ENCODE data around the gene MFSD11. TPM values are rescaled to one million over a fixed set of nuclear protein-coding genes. Genes with fewer than 3 reads are reported as not detected.
"Not testable (repeated sequence)": the region's sequence is repeated elsewhere in the genome, so short reads cannot be mapped to it uniquely, and the experiment has no call there.

Gene MFSD11
- polyA plus RNA-seq, 3 donors: 19.8 to 24.8 (median 23.8) TPM

DNA sequence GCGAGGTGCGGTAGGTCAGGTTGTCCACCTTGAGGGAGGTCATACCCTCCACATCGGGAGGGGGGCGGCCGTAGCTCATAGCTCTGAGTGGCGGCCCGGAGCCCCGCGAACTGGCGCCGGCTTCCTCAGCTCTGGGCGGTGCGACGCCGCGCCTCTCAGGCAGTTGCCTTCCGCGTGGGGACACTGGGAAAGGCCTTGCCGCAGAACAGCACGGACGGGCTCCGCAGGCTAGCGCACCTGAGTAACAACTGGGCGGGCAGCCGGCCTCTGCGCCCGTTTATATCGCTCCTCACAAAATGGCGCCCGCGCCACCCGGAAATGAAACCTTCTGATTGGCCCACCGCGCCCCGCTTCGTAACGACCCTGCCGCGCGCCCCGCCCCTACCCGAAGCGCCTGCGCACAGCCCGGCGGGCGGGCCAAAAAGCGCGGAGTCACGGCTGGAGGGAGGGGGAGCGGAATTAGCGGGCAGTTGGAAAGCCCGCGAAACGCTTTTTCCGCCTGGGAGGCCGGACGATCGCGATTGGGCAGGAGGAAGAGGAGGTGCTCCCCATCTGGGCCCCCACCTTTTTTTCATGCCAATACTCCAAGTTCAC, 740 bp upstream of the MFSD11 start, which contains the start of gene SRSF2:
TSS of gene SRSF2 (minus strand) at position 250 of the 594 bp plus-strand sequence. CDS start at position 79, 171 bp downstream.
- peaks cover 68% of the 10 kb centered on the region for H3K79me2 ChIP-seq (ENCODE audit: insufficient read depth, low read length)
- TF ChIP-seq, protein P1, sequence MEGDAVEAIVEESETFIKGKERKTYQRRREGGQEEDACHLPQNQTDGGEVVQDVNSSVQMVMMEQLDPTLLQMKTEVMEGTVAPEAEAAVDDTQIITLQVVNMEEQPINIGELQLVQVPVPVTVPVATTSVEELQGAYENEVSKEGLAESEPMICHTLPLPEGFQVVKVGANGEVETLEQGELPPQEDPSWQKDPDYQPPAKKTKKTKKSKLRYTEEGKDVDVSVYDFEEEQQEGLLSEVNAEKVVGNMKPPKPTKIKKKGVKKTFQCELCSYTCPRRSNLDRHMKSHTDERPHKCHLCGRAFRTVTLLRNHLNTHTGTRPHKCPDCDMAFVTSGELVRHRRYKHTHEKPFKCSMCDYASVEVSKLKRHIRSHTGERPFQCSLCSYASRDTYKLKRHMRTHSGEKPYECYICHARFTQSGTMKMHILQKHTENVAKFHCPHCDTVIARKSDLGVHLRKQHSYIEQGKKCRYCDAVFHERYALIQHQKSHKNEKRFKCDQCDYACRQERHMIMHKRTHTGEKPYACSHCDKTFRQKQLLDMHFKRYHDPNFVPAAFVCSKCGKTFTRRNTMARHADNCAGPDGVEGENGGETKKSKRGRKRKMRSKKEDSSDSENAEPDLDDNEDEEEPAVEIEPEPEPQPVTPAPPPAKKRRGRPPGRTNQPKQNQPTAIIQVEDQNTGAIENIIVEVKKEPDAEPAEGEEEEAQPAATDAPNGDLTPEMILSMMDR (IDR thresholded peaks at IDR 0.05): no peak
- H3K4me3 ChIP-seq (replicated peaks in 1 of 3; ENCODE audit: low read depth in 2 of 3, low read length in 3 of 3): peak within 1 kb of the TSS; percentile 95 to 100 (median 97)
- H3K36me3 ChIP-seq (replicated peaks in 1 of 2; ENCODE audit: control insufficient read depth in 1 of 2, insufficient read depth in 2 of 2, low read length in 2 of 2): peaks cover 41 to 55% of the 10 kb centered on the region in 2 donors
- under 1% methylated on average over 56 of the region's 60 CpGs for WGBS (ENCODE audit: insufficient coverage)
- no peaks in the 10 kb centered on the region for H3K27me3 ChIP-seq (ENCODE audit: control insufficient read depth in 2 of 2, insufficient read depth in 2 of 2, low read length in 2 of 2)
- H3K4me1 ChIP-seq (ENCODE audit: control insufficient read depth in 1 of 2, insufficient read depth in 2 of 2, low read length in 2 of 2): peaks cover 34 to 45% of the 10 kb centered on the region in 2 donors
- H3K9me3 Mint-ChIP-seq: peaks cover 0 to 2% (median 0%) of the 10 kb centered on the region in 7 donors
- H3K4me2 ChIP-seq (replicated peaks; ENCODE audit: extremely low read depth, low read length, poor library complexity, severe bottlenecking): peak within 1 kb of the TSS; percentile 87
- peaks cover 50% of the 10 kb centered on the region for H4K20me1 ChIP-seq (ENCODE audit: insufficient read depth, low read length)
- intact Hi-C loops (cut with micrococcal nuclease): loop anchor here in 1 of 2 donors (1.0 to 10.0 kb wide), 2 partner anchors 11 to 472 kb away; partner anchors contain the start of genes JMJD6, METTL23 and UBALD2
- peak within 1 kb of the TSS; percentile 98 to 99 for H3K4me3 Mint-ChIP-seq
- H3K9ac ChIP-seq (ENCODE audit: insufficient read depth, low read length, poor library complexity, severe bottlenecking): peak within 1 kb of the TSS; percentile 97
- peak within 1 kb of the TSS; percentile 96 to 99 for H3K27ac ChIP-seq (ENCODE audit: low read depth in 1 of 2, low read length in 2 of 2)
- peak within 1 kb of the TSS; percentile 98 to 100 (median 99) for H3K27ac Mint-ChIP-seq
- peak; percentile 95 to 98 (median 98) for DNase-seq
- H3K4me1 Mint-ChIP-seq: peaks cover 40% of the 10 kb centered on the region
- no peaks in the 10 kb centered on the region for H3K9me3 ChIP-seq (replicated peaks in 1 of 2; ENCODE audit: control insufficient read depth in 1 of 2, insufficient read depth in 1 of 2, low read length in 2 of 2)
- H3K27me3 Mint-ChIP-seq (ENCODE audit: low read depth in 3 of 3): peaks cover 0 to 2% (median 0%) of the 10 kb centered on the region in 3 donors
- peak within 1 kb of the TSS; percentile 96 for H2AFZ ChIP-seq (ENCODE audit: insufficient read depth, low read depth, low read length, poor library complexity, severe bottlenecking)
- peaks cover 45 to 54% of the 10 kb centered on the region in 2 donors for H3K36me3 Mint-ChIP-seq

DNA sequence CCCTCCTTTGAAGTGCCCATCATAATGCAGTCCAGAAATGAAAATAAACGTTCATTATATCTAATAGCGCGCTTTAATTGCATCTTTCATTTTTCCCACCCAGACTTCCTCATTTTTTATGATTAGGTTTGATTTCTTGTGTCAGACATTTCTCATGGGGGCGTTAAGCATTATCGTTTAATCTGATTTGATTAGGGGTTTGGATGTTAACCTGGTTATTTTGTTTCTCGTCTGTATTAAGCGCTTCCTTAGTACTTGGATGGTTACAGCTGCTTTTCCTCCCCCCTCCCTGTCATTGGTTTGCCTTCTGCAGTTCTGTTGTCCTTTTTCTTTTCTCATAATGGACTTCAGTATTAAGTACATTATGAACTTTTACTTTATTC, 540 bp downstream of the MFSD11 start:
- peaks cover 32% of the 10 kb centered on the region for H3K4me1 Mint-ChIP-seq
- Histone ChIP-seq H3K27ac (ENCODE audit: low read depth in 1 of 2, low read length in 2 of 2) (peak overlapping the region; percentile 96 to 99), H3K36me3 (replicated peaks in 1 of 2; ENCODE audit: control insufficient read depth in 1 of 2, insufficient read depth in 2 of 2, low read length in 2 of 2) (peaks cover 38 to 53% of the 10 kb centered on the region in 2 donors), H3K4me1 (ENCODE audit: control insufficient read depth in 1 of 2, insufficient read depth in 2 of 2, low read length in 2 of 2) (peaks cover 33 to 38% of the 10 kb centered on the region in 2 donors), H3K4me3 (replicated peaks in 1 of 3; ENCODE audit: low read depth in 2 of 3, low read length in 3 of 3) (peak overlapping the region; percentile 95 to 100 (median 97)), H3K79me2 (ENCODE audit: insufficient read depth, low read length) (peaks cover 56% of the 10 kb centered on the region), H4K20me1 (ENCODE audit: insufficient read depth, low read length) (peaks cover 37% of the 10 kb centered on the region), H2AFZ (ENCODE audit: insufficient read depth, low read depth, low read length, poor library complexity, severe bottlenecking) (peak overlapping the region; percentile 96), H3K27me3 (ENCODE audit: control insufficient read depth in 2 of 2, insufficient read depth in 2 of 2, low read length in 2 of 2) (no peaks in the 10 kb centered on the region), H3K4me2 (replicated peaks; ENCODE audit: extremely low read depth, low read length, poor library complexity, severe bottlenecking) (peak overlapping the region; percentile 87), H3K9ac (ENCODE audit: insufficient read depth, low read length, poor library complexity, severe bottlenecking) (peak overlapping the region; percentile 97), H3K9me3 (replicated peaks in 1 of 2; ENCODE audit: control insufficient read depth in 1 of 2, insufficient read depth in 1 of 2, low read length in 2 of 2) (no peaks in the 10 kb centered on the region)
- intact Hi-C loops (cut with micrococcal nuclease): loop anchor here in 1 of 2 donors (10.0 kb wide), 1 partner anchor 474 kb away; the partner anchor contains the start of gene UBALD2
- H3K9me3 Mint-ChIP-seq: peaks cover 0 to 2% (median 0%) of the 10 kb centered on the region in 7 donors
- DNase-seq: no peak
- TF ChIP-seq, protein P1 (IDR thresholded peaks at IDR 0.05): no peak
- peak overlapping the region; percentile 97 for H3K4me3 Mint-ChIP-seq
- H3K27ac Mint-ChIP-seq: peak overlapping the region; percentile 98 to 100 (median 99)
- peaks cover 0 to 2% (median 0%) of the 10 kb centered on the region in 3 donors for H3K27me3 Mint-ChIP-seq (ENCODE audit: low read depth in 3 of 3)
- peaks cover 44 to 53% of the 10 kb centered on the region in 2 donors for H3K36me3 Mint-ChIP-seq
- WGBS (ENCODE audit: insufficient coverage): no CpG with 5 or more reads among the region's 7 CpGs

DNA sequence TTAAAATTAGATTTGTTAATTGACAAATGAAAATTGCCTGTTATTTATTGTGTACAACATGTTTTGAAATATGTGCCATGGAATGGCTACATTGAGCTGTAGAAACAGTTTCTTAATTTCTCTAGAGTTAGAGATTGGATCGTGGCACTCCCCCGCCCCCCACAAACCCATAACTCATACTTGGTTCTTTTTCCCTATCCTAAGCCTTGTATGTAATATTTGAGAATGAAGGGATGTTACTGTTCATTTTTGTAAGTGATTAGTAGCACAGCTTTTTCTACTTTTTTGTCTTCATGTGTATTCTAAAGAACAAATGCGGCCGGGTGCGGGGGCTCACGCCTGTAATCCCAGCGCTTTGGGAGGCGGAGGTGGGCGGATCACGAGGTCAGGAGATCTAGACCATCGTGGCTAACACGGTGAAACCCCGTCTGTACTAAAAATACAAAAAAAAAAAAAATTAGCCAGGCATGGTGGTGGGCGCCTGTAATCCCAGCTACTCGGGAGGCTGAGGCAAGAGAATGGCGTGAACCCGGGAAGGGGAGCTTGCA, 1.7 kb downstream of the MFSD11 start:
- not testable (repeated sequence) for H2AFZ ChIP-seq (ENCODE audit: insufficient read depth, low read depth, low read length, poor library complexity, severe bottlenecking); H3K27me3 Mint-ChIP-seq (ENCODE audit: low read depth in 3 of 3); H3K4me3 ChIP-seq (replicated peaks in 1 of 3; ENCODE audit: low read depth in 2 of 3, low read length in 3 of 3); H3K9me3 Mint-ChIP-seq; H3K4me3 Mint-ChIP-seq; H3K9me3 ChIP-seq (replicated peaks in 1 of 2; ENCODE audit: control insufficient read depth in 1 of 2, insufficient read depth in 1 of 2, low read length in 2 of 2); H3K27me3 ChIP-seq (ENCODE audit: control insufficient read depth in 2 of 2, insufficient read depth in 2 of 2, low read length in 2 of 2); H3K27ac ChIP-seq (ENCODE audit: low read depth in 1 of 2, low read length in 2 of 2); H3K27ac Mint-ChIP-seq; H3K9ac ChIP-seq (ENCODE audit: insufficient read depth, low read length, poor library complexity, severe bottlenecking); H3K4me2 ChIP-seq (replicated peaks; ENCODE audit: extremely low read depth, low read length, poor library complexity, severe bottlenecking); DNase-seq
- Histone ChIP-seq H3K36me3 (replicated peaks in 1 of 2; ENCODE audit: control insufficient read depth in 1 of 2, insufficient read depth in 2 of 2, low read length in 2 of 2) (peaks cover 36 to 53% of the 10 kb centered on the region in 2 donors), H3K79me2 (ENCODE audit: insufficient read depth, low read length) (peaks cover 44% of the 10 kb centered on the region), H3K4me1 (ENCODE audit: control insufficient read depth in 1 of 2, insufficient read depth in 2 of 2, low read length in 2 of 2) (peaks cover 22 to 26% of the 10 kb centered on the region in 2 donors), H4K20me1 (ENCODE audit: insufficient read depth, low read length) (peaks cover 25% of the 10 kb centered on the region)
- H3K36me3 Mint-ChIP-seq: peaks cover 40 to 53% of the 10 kb centered on the region in 2 donors
- intact Hi-C loops (cut with micrococcal nuclease): loop anchor here in 1 of 2 donors (10.0 kb wide), 1 partner anchor 475 kb away; the partner anchor contains the start of gene UBALD2
- WGBS (ENCODE audit: insufficient coverage): 96% methylated on average over 5 of the region's 17 CpGs
- H3K4me1 Mint-ChIP-seq: peaks cover 21% of the 10 kb centered on the region
